ENCODE measurements around the gene SRSF7. TPM values are rescaled to one million over a fixed set of nuclear protein-coding genes. Genes with fewer than 3 reads are reported as not detected.
A peak's percentile ranks its signal among the peaks of the same experiment; 100 is the strongest.
"Not testable (repeated sequence)": the region's sequence is repeated elsewhere in the genome, so short reads cannot be mapped to it uniquely, and the experiment has no call there.

Gene SRSF7
- polyA plus RNA-seq, 1 experiment = 238 TPM

- POLR2A ChIA-PET = interaction anchor here (1.1 kb wide), 1 partner anchor 44 kb away, joined by 3 read pairs; the partner anchor contains the start of gene SRSF7
- no peak overlapping the region for H3K4me3 ChIP-seq (ENCODE audit: low read depth, low read length)
- no peak for TF ChIP-seq CTCF (IDR thresholded peaks at IDR 0.05; ENCODE audit: low read depth, low read length)
- H3K27ac ChIP-seq (ENCODE audit: low read depth, low read length) = no peak overlapping the region
- CTCF ChIA-PET = no interaction called here
- H3K27me3 ChIP-seq (ENCODE audit: control insufficient read depth, insufficient read depth, low read length) = no peaks in the 10 kb centered on the region
- H3K9me3 ChIP-seq (ENCODE audit: control insufficient read depth, insufficient read depth, low read length) = no peaks in the 10 kb centered on the region
- no peak for DNase-seq (ENCODE audit: low read depth, low spot score)
These were observed 44.3 kb downstream of the SRSF7 start for GRCh38 chr2:38706846-38707345.

- H3K27ac ChIP-seq (ENCODE audit: low read depth, low read length) = no peak overlapping the region
- no peaks in the 10 kb centered on the region for H3K27me3 ChIP-seq (ENCODE audit: control insufficient read depth, insufficient read depth, low read length)
- no peak overlapping the region for H3K4me3 ChIP-seq (ENCODE audit: low read depth, low read length)
- ChIA-PET CTCF (interaction anchor here (0.9 to 1.5 kb wide), 2 partner anchors 101 to 123 kb away, joined by 3 to 5 read pairs; no protein-coding TSS in a partner anchor), POLR2A (interaction anchor here (0.7 to 1.6 kb wide), 2 partner anchors 14 to 44 kb away, joined by 3 to 4 read pairs; no protein-coding TSS in a partner anchor)
- H3K9me3 ChIP-seq (ENCODE audit: control insufficient read depth, insufficient read depth, low read length) = no peaks in the 10 kb centered on the region
- no peak for TF ChIP-seq CTCF (IDR thresholded peaks at IDR 0.05; ENCODE audit: low read depth, low read length)
- DNase-seq (ENCODE audit: low read depth, low spot score) = no peak
These were observed 46.5 kb downstream of the SRSF7 start for GRCh38 chr2:38704664-38705063.

GRCh38 chr2:38703336-38703735, 47.8 kb downstream of the SRSF7 start:
- H3K27me3 ChIP-seq (ENCODE audit: control insufficient read depth, insufficient read depth, low read length); H3K4me3 ChIP-seq (ENCODE audit: low read depth, low read length); DNase-seq (ENCODE audit: low read depth, low spot score); H3K9me3 ChIP-seq (ENCODE audit: control insufficient read depth, insufficient read depth, low read length); POLR2A ChIA-PET: not testable (repeated sequence)
- H3K27ac ChIP-seq (ENCODE audit: low read depth, low read length) = peak overlapping the region; percentile 65
- CTCF ChIA-PET = interaction anchor here (0.7 to 0.9 kb wide), 2 partner anchors 14 to 121 kb away, joined by 4 to 5 read pairs; no protein-coding TSS in a partner anchor

GRCh38 chr2:38702413-38702812, 48.7 kb downstream of the SRSF7 start:
- no peak overlapping the region for H3K4me3 ChIP-seq (ENCODE audit: low read depth, low read length)
- H3K9me3 ChIP-seq (ENCODE audit: control insufficient read depth, insufficient read depth, low read length) = no peaks in the 10 kb centered on the region
- TF ChIP-seq CTCF (IDR thresholded peaks at IDR 0.05; ENCODE audit: low read depth, low read length) = no peak
- H3K27me3 ChIP-seq (ENCODE audit: control insufficient read depth, insufficient read depth, low read length) = no peaks in the 10 kb centered on the region
- ChIA-PET CTCF (interaction anchor here (0.7 kb wide), 1 partner anchor 15 kb away, joined by 4 read pairs; no protein-coding TSS in a partner anchor), POLR2A (interaction anchor here (0.8 to 1.4 kb wide), 3 partner anchors 11 to 49 kb away, joined by 5 to 12 read pairs (median 7); partner anchors contain the start of gene SRSF7)
- H3K27ac ChIP-seq (ENCODE audit: low read depth, low read length) = peak overlapping the region; percentile 75
- peak; percentile 82 for DNase-seq (ENCODE audit: low read depth, low spot score)

- H3K27me3 ChIP-seq (ENCODE audit: control insufficient read depth, insufficient read depth, low read length) = no peaks in the 10 kb centered on the region
- no peak overlapping the region for H3K27ac ChIP-seq (ENCODE audit: low read depth, low read length)
- no peak for TF ChIP-seq CTCF (IDR thresholded peaks at IDR 0.05; ENCODE audit: low read depth, low read length)
- no peak overlapping the region for H3K4me3 ChIP-seq (ENCODE audit: low read depth, low read length)
- ChIA-PET POLR2A (interaction anchor here (1.4 kb wide), 1 partner anchor 50 kb away, joined by 7 read pairs; the partner anchor contains the start of gene SRSF7), CTCF (no interaction called here)
- no peaks in the 10 kb centered on the region for H3K9me3 ChIP-seq (ENCODE audit: control insufficient read depth, insufficient read depth, low read length)
- DNase-seq (ENCODE audit: low read depth, low spot score) = no peak
These were observed 49.6 kb downstream of the SRSF7 start for GRCh38 chr2:38701542-38701941.
